ENCODE measurements around the gene PRSS48.
"Not testable (repeated sequence)": the region's sequence is repeated elsewhere in the genome, so short reads cannot be mapped to it uniquely, and the experiment has no call there.

Gene PRSS48

DNA sequence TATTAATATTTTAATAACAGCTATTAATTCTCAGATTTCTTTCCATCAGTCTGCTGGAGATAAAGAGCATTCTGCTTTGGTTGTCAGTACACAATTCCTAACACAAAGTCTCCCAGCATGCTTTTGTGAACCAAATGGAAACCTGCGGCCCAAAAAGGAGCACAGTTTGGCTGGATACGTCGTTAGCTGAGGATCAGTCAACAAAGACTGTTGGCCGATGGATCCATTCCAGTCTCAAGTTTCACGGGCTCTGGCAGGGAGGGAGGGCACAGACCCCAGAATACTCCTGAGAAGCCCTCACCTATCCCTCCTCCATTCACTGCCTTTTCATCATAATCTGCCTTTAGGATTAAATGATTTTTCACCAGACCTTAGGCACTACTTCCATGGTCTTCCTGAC is 26.3 kb upstream of the PRSS48 start:
- no peaks in the 10 kb centered on the region for H3K4me1 Mint-ChIP-seq
- ATAC-seq (no peak), DNase-seq (no peak)
- H3K4me3 Mint-ChIP-seq = no peak overlapping the region
- no peaks in the 10 kb centered on the region for H3K36me3 Mint-ChIP-seq (ENCODE audit: low read depth)
- H3K27me3 Mint-ChIP-seq = peaks cover 1% of the 10 kb centered on the region
- H3K9me3 Mint-ChIP-seq = no peaks in the 10 kb centered on the region
- no peak overlapping the region for H3K27ac Mint-ChIP-seq

DNA sequence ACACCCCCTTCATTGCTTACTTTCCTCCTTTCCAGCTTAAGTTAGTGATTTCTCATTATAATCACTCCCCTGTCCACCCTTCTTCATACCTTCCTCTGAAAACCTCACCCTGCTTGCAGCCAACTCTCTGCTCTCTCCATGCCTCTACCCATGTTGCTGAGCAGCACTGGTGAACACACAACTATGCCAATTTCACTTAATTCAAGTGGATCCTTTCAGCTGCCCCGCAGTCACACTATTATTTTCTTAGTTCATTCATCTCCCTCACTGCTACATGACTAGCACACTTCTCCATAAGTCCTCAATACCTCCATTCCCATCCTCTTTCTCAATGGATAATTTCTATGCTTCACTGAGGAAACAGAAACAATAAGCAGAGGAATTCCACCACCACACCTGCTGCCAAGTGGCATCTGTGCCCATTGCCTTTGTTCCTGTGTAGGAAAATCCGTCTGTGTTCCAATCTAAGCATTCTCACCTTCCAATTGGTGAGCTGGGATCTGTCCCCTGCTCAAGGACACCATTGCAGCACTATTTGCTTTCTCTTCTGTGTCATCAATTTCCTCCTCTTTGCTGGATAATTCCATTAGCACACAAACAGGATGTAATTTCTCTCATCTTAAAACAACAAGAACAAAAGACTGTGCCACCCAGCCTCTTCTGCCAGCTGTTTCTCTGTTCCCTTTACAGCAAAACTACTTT is 25.2 kb upstream of the PRSS48 start:
- DNase-seq = no peak
- ATAC-seq = no peak
- Mint-ChIP-seq H3K36me3 (ENCODE audit: low read depth) (no peaks in the 10 kb centered on the region), H3K9me3 (no peaks in the 10 kb centered on the region), H3K4me1 (no peaks in the 10 kb centered on the region), H3K27me3 (peaks cover 1% of the 10 kb centered on the region), H3K27ac (no peak overlapping the region), H3K4me3 (no peak overlapping the region)

DNA sequence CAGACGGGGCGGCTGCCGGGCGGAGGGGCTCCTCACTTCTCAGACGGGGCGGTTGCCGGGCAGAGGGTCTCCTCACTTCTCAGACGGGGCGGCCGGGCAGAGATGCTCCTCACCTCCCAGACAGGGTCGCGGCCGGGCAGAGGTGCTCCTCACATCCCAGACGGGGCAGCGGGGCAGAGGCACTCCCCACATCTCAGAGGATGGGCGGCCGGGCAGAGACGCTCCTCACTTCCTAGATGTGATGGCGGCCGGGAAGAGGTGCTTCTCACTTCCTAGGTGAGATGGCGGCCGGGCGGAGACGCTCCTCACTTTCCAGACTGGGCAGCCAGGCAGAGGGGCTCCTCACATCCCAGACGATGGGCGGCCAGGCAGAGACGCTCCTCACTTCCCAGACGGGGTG is 21.7 kb upstream of the PRSS48 start:
- not testable (repeated sequence) for H3K9me3 Mint-ChIP-seq; H3K36me3 Mint-ChIP-seq (ENCODE audit: low read depth); ATAC-seq; H3K27me3 Mint-ChIP-seq; H3K27ac Mint-ChIP-seq; H3K4me3 Mint-ChIP-seq; DNase-seq; H3K4me1 Mint-ChIP-seq

DNA sequence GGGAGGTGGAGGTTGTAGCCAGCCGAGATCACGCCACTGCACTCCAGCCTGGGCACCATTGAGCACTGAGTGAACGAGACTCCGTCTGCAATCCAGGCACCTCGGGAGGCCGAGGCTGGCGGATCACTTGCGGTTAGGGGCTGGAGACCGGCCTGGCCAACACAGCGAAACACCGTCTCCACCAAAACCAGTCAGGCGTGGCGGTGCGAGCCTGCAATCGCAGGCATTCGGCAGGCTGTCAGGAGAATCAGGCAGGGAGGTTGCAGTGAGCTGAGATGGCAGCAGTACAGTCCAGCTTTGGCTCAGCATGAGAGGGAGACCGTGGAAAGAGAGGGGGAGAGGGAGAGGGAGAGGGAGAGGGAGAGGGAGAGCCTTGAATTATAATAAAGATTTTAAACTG is 21.3 kb upstream of the PRSS48 start:
- DNase-seq; H3K4me3 Mint-ChIP-seq; H3K4me1 Mint-ChIP-seq; H3K27ac Mint-ChIP-seq; ATAC-seq; H3K27me3 Mint-ChIP-seq; H3K9me3 Mint-ChIP-seq; H3K36me3 Mint-ChIP-seq (ENCODE audit: low read depth): not testable (repeated sequence)

DNA sequence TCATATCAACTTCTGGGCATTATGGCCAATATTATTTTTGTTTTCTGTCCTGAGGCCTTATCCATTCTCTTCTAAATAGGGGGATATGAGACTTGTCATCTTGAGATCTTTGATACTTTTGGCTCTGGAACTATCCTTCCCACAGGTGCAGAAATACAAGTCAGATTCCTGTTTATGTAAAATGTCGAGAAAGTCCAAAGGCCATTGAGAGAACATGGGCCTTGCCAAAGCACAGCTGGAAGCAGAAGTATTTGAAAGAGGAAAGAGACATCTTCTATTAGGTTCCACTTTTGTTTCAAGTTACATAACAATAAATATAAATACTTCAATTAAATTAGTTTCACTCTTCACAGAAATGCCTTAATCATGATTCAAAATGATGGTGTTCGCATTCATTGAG is 20.8 kb upstream of the PRSS48 start:
- H3K27me3 Mint-ChIP-seq = peaks cover 4% of the 10 kb centered on the region
- H3K27ac Mint-ChIP-seq = no peak overlapping the region
- H3K9me3 Mint-ChIP-seq = no peaks in the 10 kb centered on the region
- H3K36me3 Mint-ChIP-seq (ENCODE audit: low read depth) = no peaks in the 10 kb centered on the region
- ATAC-seq = no peak
- DNase-seq = no peak
- H3K4me3 Mint-ChIP-seq = no peak overlapping the region
- H3K4me1 Mint-ChIP-seq = no peaks in the 10 kb centered on the region

DNA sequence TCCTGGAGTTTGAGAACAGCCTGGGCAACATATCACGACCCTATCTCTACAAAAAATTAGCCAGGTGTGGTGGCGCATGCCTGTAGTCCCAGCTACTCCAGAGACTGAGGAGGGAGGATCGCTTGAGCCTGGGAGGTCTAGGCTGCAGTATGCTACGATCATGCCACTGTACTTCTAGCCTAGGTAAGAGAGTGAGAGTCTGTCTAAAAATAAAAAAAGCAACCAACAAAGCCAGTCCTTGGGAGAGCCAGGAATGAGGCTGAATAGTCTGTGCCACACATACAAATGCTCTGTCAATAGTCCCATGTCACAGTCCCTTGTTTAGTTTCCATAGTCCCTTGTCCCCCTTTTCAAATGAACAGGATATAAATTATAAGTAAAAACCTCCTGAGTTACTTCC is 19.3 kb upstream of the PRSS48 start:
- ATAC-seq (no peak), DNase-seq (no peak)
- Mint-ChIP-seq H3K4me3 (no peak overlapping the region), H3K27ac (no peak overlapping the region), H3K9me3 (no peaks in the 10 kb centered on the region), H3K4me1 (no peaks in the 10 kb centered on the region), H3K36me3 (ENCODE audit: low read depth) (no peaks in the 10 kb centered on the region), H3K27me3 (peaks cover 4% of the 10 kb centered on the region)

DNA sequence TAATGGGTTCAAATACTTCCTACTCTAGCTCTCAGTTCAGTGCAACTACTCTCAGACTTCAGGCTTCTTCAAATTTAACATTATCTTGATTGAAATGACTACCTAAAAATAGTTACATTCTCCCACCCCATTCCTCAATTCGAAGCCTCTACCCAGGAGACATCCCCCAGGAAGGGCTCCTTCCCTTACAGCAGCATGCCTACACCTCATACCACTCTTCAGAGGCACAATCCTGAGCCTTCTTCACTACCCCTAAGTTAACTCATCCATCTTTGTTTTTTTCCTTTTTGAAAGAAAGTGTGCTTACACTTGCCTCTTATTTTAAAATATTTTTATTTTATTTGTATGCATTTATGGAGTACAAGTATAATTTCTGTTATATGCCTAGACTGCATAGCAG is 17.2 kb upstream of the PRSS48 start:
- Mint-ChIP-seq H3K9me3 (no peaks in the 10 kb centered on the region), H3K27ac (no peak overlapping the region), H3K4me1 (no peaks in the 10 kb centered on the region), H3K4me3 (no peak overlapping the region), H3K36me3 (ENCODE audit: low read depth) (no peaks in the 10 kb centered on the region), H3K27me3 (peaks cover 4% of the 10 kb centered on the region)
- ATAC-seq (no peak), DNase-seq (no peak)

DNA sequence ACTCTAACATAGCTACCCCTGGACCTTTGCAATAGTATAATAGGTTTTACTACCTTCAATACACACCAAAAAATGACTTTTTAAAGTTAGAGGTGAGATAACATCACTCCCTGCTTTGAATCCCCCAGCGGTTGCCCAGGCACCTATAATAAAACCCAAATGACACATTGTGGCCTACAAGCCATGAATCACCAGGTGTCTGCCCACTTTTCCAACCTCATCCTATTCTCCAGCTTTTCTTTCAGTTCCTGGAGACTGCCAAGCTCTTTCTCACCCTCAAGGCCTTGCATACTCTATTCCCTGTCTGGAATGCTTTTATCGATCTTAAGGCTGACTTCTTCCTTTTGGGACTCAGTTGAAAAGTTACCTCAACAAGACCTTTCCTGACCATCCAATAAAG is 16.4 kb upstream of the PRSS48 start:
- no peak for DNase-seq
- Mint-ChIP-seq H3K4me3 (no peak overlapping the region), H3K36me3 (ENCODE audit: low read depth) (no peaks in the 10 kb centered on the region), H3K27me3 (peaks cover 6% of the 10 kb centered on the region), H3K4me1 (no peaks in the 10 kb centered on the region), H3K9me3 (no peaks in the 10 kb centered on the region), H3K27ac (no peak overlapping the region)
- no peak for ATAC-seq

DNA sequence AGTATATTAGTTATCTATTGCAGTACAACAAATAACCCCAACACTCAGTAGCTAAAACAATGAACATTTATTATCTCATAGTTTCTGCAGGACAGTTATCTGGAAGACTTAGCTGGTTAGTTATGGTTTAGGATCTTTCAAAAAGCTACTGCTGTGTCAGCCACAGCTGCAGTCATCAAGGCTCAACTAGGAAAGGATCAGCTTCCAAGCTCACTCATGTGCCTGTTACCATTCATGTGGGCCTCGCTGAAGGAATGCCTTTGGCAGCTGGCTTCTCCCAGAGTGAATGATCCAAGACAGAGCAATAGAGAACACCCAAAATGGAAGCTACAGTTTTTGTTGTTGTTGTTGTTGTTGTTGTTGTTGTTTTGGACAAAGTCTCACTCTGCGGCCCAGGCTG is 13.5 kb upstream of the PRSS48 start:
- H3K27me3 Mint-ChIP-seq = peaks cover 8% of the 10 kb centered on the region
- DNase-seq (no peak), ATAC-seq (no peak)
- H3K4me1 Mint-ChIP-seq = no peaks in the 10 kb centered on the region
- no peak overlapping the region for H3K4me3 Mint-ChIP-seq
- no peak overlapping the region for H3K27ac Mint-ChIP-seq
- H3K9me3 Mint-ChIP-seq = no peaks in the 10 kb centered on the region
- no peaks in the 10 kb centered on the region for H3K36me3 Mint-ChIP-seq (ENCODE audit: low read depth)

DNA sequence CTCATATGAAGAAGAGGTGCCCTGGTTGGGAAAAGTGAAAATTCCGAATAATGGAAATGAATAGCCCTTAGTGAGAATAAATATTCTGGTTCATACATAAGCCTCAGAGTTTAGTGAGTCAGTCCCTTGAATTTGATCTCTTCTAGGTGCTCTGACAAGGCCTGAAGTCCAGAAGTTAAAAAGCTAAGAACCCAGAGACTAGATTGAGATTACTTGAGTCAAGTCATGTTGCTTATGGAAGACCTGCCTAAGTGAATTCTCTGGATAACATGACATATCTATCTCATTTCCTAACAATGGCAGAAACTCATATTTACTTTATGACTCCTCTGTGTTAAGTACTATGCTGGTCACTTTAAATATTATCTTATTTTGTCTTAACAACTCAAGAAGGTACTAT is 10.5 kb upstream of the PRSS48 start:
- no peaks in the 10 kb centered on the region for H3K4me1 Mint-ChIP-seq
- no peak overlapping the region for H3K27ac Mint-ChIP-seq
- peaks cover 4% of the 10 kb centered on the region for H3K27me3 Mint-ChIP-seq
- H3K4me3 Mint-ChIP-seq = no peak overlapping the region
- no peak for DNase-seq
- no peaks in the 10 kb centered on the region for H3K36me3 Mint-ChIP-seq (ENCODE audit: low read depth)
- no peak for ATAC-seq
- no peaks in the 10 kb centered on the region for H3K9me3 Mint-ChIP-seq

DNA sequence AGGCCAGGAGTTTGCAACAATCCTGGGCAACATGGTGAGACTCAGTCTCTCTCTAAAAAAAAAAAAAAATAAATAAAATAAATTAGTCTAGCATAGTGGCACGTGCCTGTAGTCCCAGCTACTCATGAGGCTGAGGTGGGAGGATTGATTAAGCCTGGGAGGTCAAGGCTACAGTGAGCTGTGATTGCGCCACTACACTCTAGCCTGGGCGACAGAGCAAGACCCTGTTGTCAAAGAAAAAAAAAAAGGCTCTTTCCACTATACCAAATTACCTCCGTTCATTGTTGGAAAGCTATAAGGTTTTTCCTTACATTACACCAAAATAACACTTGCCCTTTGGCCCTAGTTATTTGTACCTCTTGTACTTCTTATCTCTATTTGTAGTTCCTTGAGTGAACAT is 9.9 kb upstream of the PRSS48 start:
- H3K4me1 Mint-ChIP-seq = no peaks in the 10 kb centered on the region

DNA sequence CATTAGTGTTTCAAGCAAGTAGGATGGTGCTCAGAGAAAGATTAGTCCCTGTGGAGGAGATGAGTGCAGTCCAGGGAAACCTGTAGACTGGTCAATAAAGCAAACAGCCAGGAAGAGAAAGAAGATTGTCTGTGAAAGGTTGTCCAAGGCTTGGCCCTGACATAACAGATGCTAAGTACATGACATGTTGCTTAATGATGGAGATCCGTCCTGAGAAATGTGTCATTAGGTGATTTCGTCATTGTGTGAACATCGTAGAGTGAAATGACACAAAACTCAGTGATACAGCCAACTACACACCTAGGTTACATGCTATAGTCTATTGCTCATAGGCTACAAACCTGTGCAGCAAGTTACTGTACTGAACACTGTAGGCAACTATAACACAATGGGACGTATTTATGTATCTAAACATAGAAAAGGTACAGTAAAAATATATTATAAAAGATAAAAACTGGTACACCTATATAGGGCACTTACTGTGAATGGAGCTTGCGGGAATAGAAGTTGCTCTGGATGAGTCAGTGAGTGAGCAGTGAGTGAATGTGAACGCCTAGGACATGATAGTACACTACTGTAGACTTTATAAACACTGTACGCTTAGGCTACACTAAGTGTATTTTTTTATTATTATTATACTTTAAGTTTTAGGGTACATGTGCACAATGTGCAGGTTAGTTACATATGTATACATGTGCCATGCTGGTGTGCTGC is 9.0 kb upstream of the PRSS48 start:
- Mint-ChIP-seq H3K27me3 (peaks cover 4% of the 10 kb centered on the region), H3K9me3 (no peaks in the 10 kb centered on the region), H3K36me3 (ENCODE audit: low read depth) (no peaks in the 10 kb centered on the region), H3K4me1 (no peaks in the 10 kb centered on the region), H3K4me3 (no peak overlapping the region), H3K27ac (no peak overlapping the region)
- ATAC-seq (no peak), DNase-seq (no peak)

More for the DNA sequence above, 9.9 kb upstream of the PRSS48 start:
- no peak overlapping the region for H3K4me3 Mint-ChIP-seq
- H3K9me3 Mint-ChIP-seq = no peaks in the 10 kb centered on the region
- H3K27me3 Mint-ChIP-seq = peaks cover 4% of the 10 kb centered on the region
- no peak for DNase-seq
- no peak for ATAC-seq
- no peaks in the 10 kb centered on the region for H3K36me3 Mint-ChIP-seq (ENCODE audit: low read depth)
- H3K27ac Mint-ChIP-seq = no peak overlapping the region

DNA sequence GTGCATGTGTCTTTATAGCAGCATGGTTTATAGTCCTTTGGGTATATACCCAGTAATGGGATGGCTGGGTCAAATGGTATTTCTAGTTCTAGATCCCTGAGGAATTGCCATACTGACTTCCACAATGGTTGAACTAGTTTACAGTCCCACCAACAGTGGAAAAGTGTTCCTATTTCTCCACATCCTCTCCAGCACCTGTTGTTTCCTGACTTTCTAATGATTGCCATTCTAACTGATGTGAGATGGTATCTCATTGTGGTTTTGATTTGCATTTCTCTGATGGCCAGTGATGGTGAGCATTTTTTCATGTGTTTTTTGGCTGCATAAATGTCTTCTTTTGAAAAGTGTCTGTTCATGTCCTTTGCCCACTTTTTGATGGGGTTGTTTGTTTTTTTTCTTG is 8.1 kb upstream of the PRSS48 start:
- not testable (repeated sequence) for H3K27me3 Mint-ChIP-seq; H3K4me1 Mint-ChIP-seq; H3K36me3 Mint-ChIP-seq (ENCODE audit: low read depth); H3K4me3 Mint-ChIP-seq; ATAC-seq; H3K9me3 Mint-ChIP-seq; H3K27ac Mint-ChIP-seq; DNase-seq

DNA sequence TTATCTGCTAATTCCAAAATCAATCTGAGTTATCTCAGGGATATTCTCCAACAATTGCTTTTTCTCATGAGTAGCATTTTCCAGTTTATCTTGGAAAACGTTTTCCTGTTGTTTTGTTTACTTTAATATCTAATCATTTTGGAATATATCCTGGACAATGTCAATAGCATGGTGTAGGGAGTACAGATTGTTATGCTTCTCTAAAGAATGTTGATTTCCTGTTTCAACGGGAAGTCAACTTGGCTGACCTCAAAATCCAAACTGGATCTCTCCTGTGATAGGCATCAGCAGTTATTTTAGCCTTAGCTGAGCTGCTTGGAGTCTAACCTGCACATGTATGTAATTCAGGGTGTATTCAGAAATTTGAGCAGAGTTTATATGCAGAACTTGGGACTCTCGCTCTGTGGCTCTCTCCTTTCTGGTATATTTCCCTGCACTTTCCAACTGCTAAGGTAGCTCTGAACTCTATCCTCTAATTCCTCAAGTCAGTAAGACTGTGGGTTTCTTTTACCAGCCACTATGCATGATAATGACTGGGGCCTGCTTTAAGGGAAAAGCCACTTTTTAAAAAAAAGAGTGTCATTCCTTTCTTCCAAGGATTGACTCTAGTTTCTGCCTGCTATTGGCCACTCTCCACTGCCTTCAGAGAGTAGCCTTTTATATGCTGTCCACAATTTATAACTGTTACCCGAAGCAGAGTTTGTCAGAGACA is 7.7 kb downstream of the PRSS48 start:
- Mint-ChIP-seq H3K4me1 (no peaks in the 10 kb centered on the region), H3K4me3 (no peak overlapping the region), H3K27ac (no peak overlapping the region), H3K9me3 (peaks cover 7% of the 10 kb centered on the region), H3K36me3 (ENCODE audit: low read depth) (no peaks in the 10 kb centered on the region), H3K27me3 (peaks cover 2% of the 10 kb centered on the region)
- DNase-seq (no peak), ATAC-seq (no peak)

DNA sequence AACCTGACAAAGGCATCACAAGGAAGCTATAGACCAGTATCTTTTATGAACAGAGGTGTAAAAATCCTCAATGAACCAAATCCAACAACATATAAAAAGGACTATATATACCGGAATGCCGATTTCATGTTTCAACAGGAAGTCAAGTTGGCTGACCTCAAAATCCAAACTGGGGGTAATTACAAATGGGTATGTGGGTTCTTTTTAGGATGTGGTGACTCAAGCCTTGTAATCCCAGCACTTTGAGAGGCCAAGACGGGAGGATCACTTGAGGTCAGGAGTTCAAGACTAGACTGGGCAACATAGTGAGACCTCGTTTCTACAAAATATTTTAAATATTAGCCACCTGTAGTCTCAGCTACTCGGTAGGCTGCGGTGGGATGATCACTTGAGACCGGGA is 10.4 kb downstream of the PRSS48 start:
- no peaks in the 10 kb centered on the region for H3K4me1 Mint-ChIP-seq
- no peak overlapping the region for H3K4me3 Mint-ChIP-seq
- no peaks in the 10 kb centered on the region for H3K36me3 Mint-ChIP-seq (ENCODE audit: low read depth)
- peaks cover 7% of the 10 kb centered on the region for H3K9me3 Mint-ChIP-seq
- no peak for DNase-seq
- H3K27ac Mint-ChIP-seq = no peak overlapping the region
- ATAC-seq = no peak
- no peaks in the 10 kb centered on the region for H3K27me3 Mint-ChIP-seq

All from activated naive CD8-positive, alpha-beta T cell treated with anti-CD3 and anti-CD28 coated beads, Interleukin-2, amount 50 U/mL, for 24 hours (primary cell).